ENCODE measurements around the gene TERF2IP.

Gene TERF2IP, protein sequence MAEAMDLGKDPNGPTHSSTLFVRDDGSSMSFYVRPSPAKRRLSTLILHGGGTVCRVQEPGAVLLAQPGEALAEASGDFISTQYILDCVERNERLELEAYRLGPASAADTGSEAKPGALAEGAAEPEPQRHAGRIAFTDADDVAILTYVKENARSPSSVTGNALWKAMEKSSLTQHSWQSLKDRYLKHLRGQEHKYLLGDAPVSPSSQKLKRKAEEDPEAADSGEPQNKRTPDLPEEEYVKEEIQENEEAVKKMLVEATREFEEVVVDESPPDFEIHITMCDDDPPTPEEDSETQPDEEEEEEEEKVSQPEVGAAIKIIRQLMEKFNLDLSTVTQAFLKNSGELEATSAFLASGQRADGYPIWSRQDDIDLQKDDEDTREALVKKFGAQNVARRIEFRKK

DNA sequence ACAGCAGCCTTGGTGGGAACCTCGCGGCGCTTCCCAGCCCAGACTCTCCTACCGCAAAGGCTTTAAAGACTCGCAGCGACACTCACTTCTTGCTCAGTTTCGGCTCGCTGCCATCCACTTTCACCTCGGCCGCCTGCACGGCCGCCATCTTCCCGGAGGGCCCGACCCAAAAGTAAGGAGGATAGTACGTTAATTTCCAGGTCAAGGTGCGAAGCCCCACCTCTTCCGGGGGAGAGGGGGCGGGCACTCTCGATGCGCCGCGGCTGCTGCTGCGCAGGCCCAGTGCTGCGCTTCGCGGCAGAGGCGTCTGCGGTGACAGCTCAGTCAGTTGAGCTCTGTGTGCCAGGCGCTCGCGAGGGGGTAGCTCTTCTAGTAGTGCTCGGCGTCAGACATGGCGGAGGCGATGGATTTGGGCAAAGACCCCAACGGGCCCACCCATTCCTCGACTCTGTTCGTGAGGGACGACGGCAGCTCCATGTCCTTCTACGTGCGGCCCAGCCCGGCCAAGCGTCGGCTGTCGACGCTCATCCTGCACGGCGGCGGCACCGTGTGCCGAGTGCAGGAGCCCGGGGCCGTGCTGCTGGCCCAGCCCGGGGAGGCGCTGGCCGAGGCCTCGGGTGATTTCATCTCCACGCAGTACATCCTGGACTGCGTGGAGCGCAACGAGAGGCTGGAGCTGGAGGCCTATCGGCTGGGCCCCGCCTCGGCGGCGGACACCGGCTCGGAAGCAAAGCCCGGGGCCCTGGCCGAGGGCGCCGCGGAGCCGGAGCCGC is at the start of gene TERF2IP, which contains the start of gene KARS1:
Gene TERF2IP (plus strand): TSS at position 282 of the 773 bp plus-strand sequence. CDS start 110 bp downstream, at position 392.
Gene KARS1 (minus strand): TSS at position 174 of the 773 bp plus-strand sequence. CDS start 26 bp downstream, at position 148.
- DNase-seq: peak; percentile 97

DNA sequence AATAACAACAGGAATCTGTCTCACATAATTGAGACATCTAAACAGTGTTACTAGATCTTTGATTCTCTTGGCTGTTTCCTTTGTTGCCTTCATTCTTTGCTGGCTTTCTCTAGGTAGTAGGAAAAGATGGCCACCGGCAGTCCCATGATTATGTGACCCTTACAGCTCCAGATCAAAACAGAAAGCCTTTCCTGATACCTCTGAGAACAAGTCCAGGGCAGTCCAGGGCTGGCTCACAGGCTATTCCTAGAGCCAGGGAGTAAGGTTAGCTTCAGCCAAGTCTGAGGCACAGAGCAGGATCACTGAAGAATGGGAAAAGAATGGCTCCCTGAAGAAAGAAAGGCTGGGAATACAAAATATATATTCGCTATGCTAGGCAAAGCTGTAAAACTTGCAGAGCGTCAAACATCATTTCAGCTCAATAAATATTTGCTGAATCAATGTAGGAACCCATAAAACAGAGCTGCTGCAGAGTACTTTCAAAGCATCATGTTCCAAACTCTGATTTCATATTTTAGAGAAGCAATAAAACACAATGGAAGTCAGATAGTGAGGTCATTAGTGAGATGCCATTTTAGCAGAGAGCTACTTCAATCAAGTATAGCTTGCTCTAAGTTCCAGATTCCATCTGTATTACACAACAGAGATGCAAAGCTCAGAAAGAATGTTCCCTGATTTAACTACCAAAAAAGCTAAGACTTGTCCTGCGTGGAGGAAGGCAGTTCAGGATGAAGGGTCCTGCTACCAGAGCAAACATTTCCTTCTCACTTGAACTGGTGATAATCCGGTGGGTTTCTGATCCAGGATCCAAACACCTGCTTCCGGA is 47.9 kb upstream of the TERF2IP start:
- no peak for DNase-seq

DNA sequence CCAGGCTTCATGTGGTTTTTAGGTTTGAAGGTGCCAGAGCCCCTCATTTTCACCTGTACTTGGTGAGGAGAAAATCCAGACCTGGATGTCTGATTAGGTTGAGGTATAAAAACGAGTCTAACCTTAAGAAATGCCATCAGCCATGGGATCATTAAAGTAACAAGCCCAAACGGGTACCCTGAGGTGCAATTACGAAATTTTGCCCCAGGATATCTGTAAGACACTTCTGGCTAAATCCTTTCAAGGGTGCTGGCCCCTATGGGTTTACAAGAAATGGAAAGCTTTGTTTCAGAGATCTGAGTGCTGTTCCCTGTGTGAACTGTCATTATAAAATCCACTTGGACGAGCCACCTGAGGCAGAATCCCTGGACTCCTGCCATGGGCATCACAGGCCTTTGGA is 44.3 kb upstream of the TERF2IP start:
- no peak for DNase-seq

DNA sequence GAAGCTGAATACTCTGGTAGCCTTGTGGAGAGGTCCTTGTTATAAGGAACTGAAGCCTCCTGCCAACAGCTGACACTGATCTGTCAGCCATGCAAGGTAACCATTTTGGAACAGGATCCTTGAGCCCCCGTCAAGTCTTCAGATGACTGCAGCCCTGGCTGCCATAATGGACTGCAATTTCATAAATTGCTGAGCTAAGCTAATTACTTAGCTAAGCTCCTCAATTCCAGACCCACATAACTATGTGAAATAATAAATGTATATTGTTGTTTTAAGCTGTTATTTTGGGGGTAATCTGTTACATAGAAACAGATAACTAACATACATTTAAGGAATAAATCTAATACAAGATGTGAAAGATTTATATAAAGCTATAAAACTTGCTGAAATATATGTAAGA is 41.1 kb upstream of the TERF2IP start:
- DNase-seq: no peak

DNA sequence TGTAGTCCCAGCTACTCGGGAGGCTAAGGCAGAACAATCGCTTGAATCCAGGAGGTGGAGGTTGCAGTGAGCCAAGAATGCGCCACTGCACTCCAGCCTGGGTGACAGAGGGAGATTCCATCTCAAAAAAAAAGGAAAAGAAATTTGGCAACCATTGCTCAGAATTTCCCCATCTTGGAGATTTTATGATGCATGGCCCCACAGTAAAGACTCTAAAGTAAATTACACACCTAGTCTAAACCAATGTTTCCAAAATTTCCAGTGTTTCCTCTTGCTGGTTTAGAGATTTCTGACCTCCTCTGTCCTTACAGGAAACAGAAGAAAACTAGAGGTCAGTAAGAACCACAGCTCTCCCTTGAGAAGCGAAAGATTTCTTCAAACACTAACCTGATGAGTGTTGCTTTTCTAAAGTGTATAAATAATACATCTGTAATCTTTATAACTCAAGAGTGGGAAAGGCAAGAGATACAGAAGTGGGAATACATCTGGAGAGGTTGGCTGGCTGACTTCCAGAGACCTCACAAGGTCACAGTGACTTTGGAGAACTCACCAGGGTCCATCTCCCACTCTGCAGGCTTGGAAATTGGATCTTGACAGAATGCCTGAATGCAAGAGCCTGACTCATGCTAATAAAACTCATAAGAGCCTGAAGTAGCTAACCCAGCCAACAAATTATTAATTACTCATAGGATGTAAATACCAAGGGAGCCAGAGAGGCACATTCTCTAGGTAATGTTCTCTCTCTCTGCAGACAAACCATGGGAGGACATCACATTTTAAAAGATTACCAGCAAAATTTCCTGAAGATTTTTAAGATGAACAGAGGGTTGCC is 33.3 kb upstream of the TERF2IP start:
- no peak for DNase-seq

DNA sequence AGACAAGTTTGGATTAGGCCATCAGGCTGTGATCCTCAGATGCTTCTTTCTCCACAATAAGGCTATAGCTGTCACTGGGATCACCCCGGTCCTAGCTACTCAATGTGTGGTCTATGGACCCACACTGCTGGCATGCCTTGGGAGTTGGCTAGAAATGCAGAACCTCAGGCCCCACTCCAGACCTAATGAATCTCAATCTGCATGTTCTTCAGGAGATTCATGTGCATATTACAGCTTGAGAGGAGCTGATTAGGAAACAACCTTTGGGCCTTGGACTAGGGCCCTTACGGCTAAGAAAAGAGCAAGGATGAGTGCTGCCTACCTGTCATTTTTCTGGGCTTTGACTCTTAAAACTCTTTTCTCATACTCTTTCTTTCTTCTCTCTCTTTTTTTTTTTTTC is 32.0 kb upstream of the TERF2IP start:
- DNase-seq: no peak

DNA sequence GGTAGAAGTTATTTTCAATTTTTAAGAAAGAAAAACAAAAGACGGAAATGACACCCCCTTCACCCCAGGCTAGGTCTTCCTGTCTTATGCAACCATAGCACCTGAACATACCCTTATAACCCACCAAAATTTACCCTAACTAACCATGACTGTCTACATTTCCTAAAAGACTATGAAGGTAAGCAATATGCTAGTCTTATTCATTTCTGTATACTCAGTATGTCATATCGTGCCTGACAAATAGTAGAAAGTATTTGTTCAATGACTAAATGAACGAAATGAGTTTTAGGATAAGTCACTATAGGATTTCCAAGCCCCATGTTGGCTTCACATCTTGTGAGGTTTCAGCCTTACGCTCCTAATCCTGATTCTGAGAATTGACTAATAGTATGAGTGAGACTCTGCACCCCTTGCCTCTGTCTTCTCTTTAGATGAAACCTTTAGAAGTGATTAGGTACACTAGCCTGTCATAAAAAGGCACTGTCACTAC is 31.0 kb upstream of the TERF2IP start:
- DNase-seq: no peak

DNA sequence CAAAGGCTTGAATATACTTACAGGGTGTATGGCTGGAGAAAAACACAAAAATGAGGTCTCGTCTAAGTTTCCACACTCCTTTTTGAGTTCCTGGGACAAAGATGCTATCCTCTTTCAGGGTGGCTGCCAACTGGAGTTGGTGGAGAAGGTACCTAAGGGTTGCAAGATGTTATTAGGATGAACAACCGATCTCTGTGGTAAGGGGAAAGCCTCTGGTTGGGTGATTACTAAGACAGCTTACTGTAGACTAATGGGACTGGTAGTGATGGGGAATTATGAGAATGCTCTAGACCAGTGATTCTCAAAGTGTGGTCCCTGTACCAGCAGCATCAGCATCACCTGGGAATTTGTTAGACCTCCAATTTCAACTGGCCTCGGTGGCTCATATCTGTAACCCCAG is 30.5 kb upstream of the TERF2IP start:
- no peak for DNase-seq

DNA sequence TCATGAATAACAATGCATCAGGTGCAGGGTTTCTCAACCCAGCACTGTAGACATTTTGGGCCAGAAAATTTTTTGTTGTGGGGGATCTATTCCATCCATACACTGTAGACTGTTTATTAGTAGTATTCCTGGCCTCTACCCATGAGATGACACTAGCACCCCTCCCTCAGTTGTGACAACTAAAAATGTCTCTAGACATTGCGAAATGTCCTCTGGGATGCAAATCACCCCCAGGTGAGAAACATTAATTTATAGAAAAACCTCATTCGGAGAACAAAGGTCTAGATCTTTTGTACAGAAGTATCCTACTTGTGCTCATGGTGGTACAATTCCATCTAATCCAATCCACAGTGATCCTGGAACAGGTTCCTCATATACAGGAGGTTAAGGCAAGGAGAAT is 28.8 kb upstream of the TERF2IP start:
- no peak for DNase-seq

DNA sequence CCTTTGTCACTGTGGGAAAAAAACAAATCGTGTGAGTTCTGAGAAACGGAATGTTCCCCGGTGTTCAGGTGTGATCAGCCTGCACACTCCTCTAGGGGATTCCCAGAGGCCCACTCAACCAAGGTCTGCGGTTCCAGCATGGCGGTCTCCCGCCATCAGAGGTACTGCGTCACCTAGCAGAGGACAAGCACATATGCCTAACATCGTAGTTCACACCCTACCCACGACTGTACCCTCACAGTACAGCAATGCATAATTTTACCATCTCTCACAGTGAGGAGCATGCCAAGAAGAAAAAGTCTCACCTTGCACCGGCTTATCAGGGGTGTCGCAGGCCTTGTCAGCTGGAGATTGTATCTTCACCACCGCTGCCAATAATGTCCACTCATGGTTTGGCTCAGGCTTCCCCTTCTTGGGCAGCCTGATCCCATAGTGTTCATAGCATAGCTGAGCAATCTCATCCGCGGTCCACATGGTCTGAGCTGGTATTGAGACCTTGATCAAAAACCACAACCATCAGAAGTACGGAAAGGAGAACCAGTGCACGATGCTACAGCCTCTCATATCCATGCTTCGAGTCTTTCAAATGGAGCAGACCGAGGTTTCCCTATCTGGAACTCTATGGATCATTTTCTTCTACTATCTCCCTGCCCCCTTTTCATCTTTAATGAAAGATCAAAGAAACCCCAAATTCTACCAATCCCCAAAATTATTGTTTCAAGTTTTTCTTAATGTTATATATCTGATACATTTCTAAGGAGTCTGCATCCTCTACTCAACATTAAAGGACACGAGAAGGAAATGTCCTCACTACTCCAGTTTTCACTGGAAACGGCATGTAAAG is 27.0 kb upstream of the TERF2IP start:
- DNase-seq: peak; percentile 91

DNA sequence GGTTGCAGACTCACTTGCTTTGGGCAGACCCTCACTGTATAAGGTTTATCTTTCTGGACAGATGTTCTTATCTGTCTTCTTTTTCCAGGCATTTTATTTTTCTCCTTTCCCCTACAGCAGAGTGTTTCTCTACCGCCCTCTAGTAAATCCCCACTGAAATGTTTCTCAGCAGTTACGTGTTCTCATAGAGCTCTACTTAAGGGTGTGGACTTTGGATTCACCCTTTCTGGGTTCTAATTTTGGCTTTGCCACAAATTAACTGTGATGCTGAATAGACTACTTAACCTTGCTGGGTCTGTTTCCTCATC is 26.4 kb upstream of the TERF2IP start:
- peak; percentile 94 for DNase-seq

DNA sequence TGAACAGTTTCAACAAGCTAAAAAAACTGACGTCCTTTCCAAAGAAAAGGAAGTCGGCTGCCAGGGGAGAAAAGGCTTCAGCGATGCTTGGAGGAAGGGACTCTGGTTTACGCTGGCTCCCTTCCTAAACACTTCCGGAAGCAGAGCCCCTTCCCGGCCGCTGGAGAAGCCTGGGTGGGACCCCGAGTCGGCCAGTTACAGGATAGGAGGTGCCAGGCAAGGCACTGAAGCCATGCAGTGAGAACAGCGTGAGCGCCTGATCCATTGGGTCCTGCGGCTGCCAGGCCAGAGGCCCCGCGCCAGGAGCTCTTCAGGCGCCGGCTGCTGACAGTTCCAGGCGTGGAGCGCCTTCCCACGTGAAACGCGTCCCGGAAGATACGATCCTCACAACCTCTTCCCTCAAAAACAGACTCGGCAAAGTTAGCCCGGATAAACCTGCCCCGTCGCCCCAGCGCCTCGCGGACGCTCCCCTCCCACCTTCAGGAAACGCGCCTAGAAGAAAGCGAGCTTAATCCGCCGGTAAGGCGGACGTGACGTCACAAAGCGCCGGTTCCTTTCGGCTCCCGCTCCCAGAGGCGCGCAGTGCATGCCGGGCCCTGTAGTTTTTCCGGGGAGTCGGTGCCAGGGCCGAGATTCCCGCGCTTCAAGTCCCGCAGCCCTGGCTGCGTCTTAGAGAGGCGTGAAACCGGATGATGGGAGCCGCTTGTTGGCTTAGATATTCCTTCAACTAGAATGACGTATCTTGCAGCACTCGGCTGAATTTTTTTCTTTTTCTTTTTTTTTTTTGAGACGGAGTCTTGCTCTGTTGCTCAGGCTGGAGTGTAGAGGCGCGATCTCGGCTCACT is 24.6 kb upstream of the TERF2IP start, which contains the start of gene ADAT1:
Gene ADAT1 (minus strand): TSS at position 521 of the 845 bp plus-strand sequence. CDS start 2,482 bp downstream, outside the sequence.
- DNase-seq: peak; percentile 99

DNA sequence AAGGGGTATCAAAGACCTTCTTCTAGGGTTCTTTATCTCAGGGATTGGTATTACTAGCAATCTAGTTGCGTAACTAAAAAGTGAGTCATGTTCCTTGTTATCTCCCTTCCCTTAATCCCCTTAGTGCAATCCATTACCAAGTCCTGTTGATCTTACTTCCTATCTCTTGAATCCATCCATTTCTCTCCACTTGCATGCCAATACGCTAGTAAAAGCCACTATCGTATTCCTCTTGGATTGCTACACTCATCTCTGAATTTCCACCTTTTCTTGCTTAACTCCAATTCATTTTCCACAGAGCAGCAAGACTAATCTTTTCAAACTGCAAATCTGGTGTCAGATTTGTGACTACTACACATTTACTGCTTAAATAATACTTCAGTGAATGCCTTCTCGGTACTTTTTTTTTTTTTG is 22.6 kb upstream of the TERF2IP start:
- peak; percentile 76 for DNase-seq

DNA sequence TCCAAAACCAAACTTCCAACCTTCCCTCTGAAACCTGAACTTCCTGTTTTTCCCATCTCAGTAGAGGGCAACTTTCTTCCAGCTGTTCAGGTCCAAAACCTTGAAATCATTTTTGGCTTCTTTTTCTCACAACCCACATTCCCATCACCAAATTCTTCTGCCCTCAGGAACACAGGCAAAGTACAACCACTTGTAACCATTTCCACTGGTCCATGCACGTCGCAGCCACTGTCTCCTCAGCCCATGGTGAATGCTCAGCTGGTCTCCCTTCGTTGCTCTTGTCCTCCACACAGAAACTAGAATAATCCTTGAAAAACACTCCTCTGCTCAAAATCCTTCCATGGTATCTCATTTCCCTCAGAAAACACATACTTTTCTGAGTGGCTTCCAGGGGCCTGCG is 20.8 kb upstream of the TERF2IP start:
- no peak for DNase-seq

DNA sequence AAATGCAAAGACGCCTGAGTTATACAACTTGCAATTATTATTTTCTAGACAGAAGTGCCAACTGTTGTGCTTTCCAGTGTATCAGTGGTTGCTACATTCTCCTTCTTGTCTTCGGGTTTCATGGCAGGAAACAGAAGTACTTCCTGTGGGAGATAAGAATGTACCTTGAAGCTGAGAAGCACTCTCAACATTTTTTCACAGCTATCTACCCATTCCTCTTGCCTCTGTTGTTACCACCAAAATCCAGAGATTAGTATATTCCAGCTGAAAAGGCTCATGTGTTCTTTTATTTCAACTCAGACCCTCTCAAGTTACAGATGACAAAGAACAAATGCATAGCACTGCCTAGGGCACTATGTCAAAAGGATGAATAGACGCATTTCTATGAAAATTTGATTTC is 19.7 kb upstream of the TERF2IP start:
- DNase-seq: no peak

DNA sequence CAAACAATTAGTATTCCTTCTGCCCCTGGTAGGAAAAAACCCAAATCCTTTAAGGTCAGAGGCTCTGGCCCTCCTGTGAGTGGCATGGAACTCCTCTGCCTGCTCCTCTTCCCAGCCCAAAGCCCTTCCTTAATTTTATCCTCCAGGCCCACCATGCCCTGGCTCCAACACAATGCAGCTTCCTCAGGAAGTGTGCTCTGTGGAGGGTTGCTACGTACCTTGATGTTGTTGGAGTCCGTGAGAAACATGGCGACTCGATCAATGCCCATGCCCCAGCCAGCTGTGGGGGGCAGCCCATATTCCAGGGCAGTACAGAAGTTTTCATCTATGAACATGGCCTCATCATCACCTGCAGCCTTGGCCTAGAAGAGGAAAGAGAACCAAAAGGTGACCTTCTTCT is 19.2 kb upstream of the TERF2IP start:
- DNase-seq: no peak

DNA sequence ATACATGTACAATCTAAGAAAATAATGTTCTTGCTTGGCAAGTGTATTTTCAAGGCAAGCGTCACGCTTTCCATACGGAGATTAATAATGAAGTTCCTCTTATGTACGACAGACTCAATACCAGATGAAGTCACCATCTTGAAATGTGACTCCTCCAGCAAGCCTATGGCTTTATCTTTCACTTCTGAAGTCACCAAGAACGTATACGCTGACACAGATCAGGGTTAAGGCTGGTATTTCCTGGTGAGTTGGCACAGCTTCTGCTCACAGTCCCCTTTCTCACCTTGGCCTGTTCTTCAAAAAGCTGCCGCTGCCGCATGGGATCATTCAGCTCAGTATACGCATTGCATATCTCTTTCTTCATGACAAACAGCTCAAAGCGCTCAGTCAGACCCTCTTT is 18.4 kb upstream of the TERF2IP start:
- DNase-seq: no peak

DNA sequence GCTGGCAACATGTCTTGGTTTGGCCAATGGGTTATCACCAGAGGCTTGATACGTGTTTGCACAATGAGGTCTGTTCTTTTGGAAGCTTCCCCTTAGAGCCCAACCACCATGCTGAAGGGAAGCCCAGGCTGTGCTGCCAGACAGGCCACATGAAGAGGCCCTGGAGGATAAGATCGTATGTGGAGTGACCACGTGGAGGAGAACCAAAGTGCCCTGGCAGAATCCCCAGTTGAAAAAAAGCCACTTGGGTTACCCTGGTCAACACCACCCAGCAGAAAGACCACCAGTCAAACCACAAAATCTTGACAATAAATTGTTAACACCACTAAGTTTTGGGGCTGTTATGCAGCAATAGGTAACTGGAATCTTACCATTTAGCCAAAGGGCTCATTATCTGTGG is 17.5 kb upstream of the TERF2IP start:
- no peak for DNase-seq

DNA sequence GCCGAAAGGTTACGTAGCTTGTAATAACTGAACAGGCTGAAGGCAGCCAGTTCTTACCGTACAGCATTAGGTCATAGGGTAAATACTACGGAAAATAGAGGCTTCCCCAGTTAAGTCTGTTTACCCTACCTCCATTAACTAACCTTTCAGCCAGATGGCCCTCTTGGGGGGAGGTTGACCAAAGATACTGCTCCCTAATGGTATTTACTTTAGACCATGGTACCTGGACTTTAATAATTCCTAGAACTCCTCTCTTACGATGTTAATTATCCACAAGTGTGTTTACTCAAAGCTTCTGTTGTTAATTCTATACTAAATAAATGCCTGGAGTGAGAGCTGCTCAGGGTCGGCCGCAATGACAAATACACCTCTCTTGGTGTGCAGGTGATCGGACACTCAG is 14.7 kb upstream of the TERF2IP start:
- no peak for DNase-seq

DNA sequence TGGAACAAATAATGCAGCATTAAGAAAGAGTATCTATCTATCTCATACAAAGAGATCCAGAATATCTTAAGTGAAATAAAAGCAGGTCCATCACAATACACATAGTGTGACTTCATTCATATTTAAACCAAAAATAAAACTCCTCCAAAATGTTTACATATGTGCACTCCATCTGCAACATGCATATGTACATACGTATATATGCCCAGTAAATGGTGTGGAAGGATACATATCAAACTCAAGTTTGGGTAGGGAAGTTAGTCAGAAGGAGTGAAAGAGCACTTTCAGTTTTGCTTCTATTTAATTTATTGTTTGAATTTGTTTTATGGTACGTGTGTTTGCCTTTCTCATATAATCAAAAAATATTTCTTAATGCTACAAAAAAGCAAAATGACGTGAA is 12.5 kb upstream of the TERF2IP start:
- DNase-seq: no peak
